Naive thymus-derived CD4-positive, alpha-beta T cell (primary cell): ENCODE results near the gene TTC33. TPM values are rescaled to one million over a fixed set of nuclear protein-coding genes. Genes with fewer than 3 reads are reported as not detected.

Experiments
- ATAC-seq: fragments of 150-1000 bp; cut with Tn5 transposase; 2 replicates; pipeline ENCODE4 v1.10.0; 2021; ENCODE audit warnings: mild to moderate bottlenecking, moderate library complexity
- CTCF ChIA-PET: fragments of 350-600 bp; sonication (Branson Sonifier 250); formaldehyde crosslinking; loops from one replicate; lab custom pipeline; 2021; ENCODE audit warnings: antibody characterized with exemption; lab: Charles Lee
- POLR2A ChIA-PET: fragments of 350-600 bp; sonication (Branson Sonifier 250); formaldehyde crosslinking; loops from one replicate; lab custom pipeline; 2021; ENCODE audit warnings: antibody characterized with exemption, inconsistent platforms; lab: Charles Lee
- DNase-seq, 9 donors: peaks; one replicate each; pipeline versions ENCODE4 v3.0.0 to v3.0.0-alpha.2; 2020 to 2022; ENCODE audit warnings: mixed read lengths in 1 of 9
- H3K27ac ChIP-seq: one replicate; pipeline ENCODE4 v1.7.0; 2013; ENCODE audit warnings: mild to moderate bottlenecking, low read depth, low read length, moderate library complexity
- H3K27me3 ChIP-seq, 2 donors: one replicate each; pipeline ENCODE4 v1.7.0; 2013; ENCODE audit warnings: low read length in 2 of 2, mild to moderate bottlenecking in 2 of 2, moderate library complexity in 2 of 2; ENCODE audit not compliant: control insufficient read depth in 2 of 2, insufficient read depth in 2 of 2
- H3K36me3 ChIP-seq, 3 experiments: 1 replicate in 2 of 3; 2 replicates in 1 of 3; pipeline ENCODE4 v1.7.0; 2013; ENCODE audit warnings: low read length in 3 of 3, mild to moderate bottlenecking in 3 of 3, moderate library complexity in 1 of 3; ENCODE audit not compliant: insufficient read depth in 3 of 3, control insufficient read depth in 2 of 3
- H3K4me1 ChIP-seq, 2 donors: one replicate each; pipeline ENCODE4 v1.7.0; 2013; ENCODE audit warnings: low read length in 2 of 2, mild to moderate bottlenecking in 2 of 2, moderate library complexity in 1 of 2; ENCODE audit not compliant: control insufficient read depth in 2 of 2, insufficient read depth in 2 of 2
- H3K4me3 ChIP-seq: 2 replicates; pipeline ENCODE4 v1.7.0; 2013; ENCODE audit warnings: mild to moderate bottlenecking, low read length
- H3K9me3 ChIP-seq, 3 experiments: 1 replicate in 2 of 3; 2 replicates in 1 of 3; pipeline ENCODE4 v1.7.0; 2013; ENCODE audit warnings: low read length in 3 of 3; ENCODE audit not compliant: control insufficient read depth in 2 of 3
- H3K27ac Mint-ChIP-seq, 9 donors: one replicate each; pipeline ENCODE4 v1.8.0; 2020 to 2022; ENCODE audit warnings: mixed read lengths in 9 of 9, mild to moderate bottlenecking in 8 of 9, moderate library complexity in 5 of 9, inconsistent platforms in 2 of 9
- H3K27me3 Mint-ChIP-seq, 5 donors: one replicate each; pipeline ENCODE4 v1.8.0; 2021 to 2022; ENCODE audit warnings: mixed read lengths in 5 of 5, mild to moderate bottlenecking in 1 of 5
- H3K36me3 Mint-ChIP-seq, 5 donors: one replicate each; pipeline ENCODE4 v1.8.0; 2020 to 2022; ENCODE audit warnings: mixed read lengths in 5 of 5, mild to moderate bottlenecking in 3 of 5, inconsistent platforms in 1 of 5
- H3K4me1 Mint-ChIP-seq, 7 donors: one replicate each; pipeline ENCODE4 v1.8.0; 2020 to 2022; ENCODE audit warnings: mixed read lengths in 7 of 7, mild to moderate bottlenecking in 3 of 7, inconsistent platforms in 1 of 7
- H3K4me3 Mint-ChIP-seq, 10 donors: one replicate each; pipeline ENCODE4 v1.8.0; 2020 to 2022; ENCODE audit warnings: mild to moderate bottlenecking in 10 of 10, mixed read lengths in 10 of 10, moderate library complexity in 6 of 10, inconsistent platforms in 2 of 10
- H3K9me3 Mint-ChIP-seq, 11 donors: one replicate each; pipeline ENCODE4 v1.8.0; 2020 to 2022; ENCODE audit warnings: mixed read lengths in 11 of 11, mild to moderate bottlenecking in 4 of 11, inconsistent platforms in 1 of 11, moderate library complexity in 1 of 11
- intact Hi-C, 2 donors: fragments of 100-400 bp; cut with micrococcal nuclease; formaldehyde crosslinking; loops; one replicate each; pipeline ENCODE4 v1.15.1; 2023
- polyA plus RNA-seq, 2 donors: library from polyadenylated mRNA; unstranded; fragments of 300-500 nt; fragmentation: Illumina TruSeq; gene quantifications; one replicate each; pipeline ENCODE4 v1.2.3, GENCODE V29; 2021
- total RNA-seq, 6 experiments: library from RNA in 5 of 6; stranded (reverse) in 5 of 6; gene quantifications; 1 replicate in 5 of 6; 2 replicates in 1 of 6; pipeline ENCODE4 v1.2.3 and lab custom pipeline; 2021 to 2026

TTC33 gene
- total and polyA plus RNA-seq, 7 experiments from 2014 or later: 7.0 to 19.0 (median 14.0) TPM

DNA sequence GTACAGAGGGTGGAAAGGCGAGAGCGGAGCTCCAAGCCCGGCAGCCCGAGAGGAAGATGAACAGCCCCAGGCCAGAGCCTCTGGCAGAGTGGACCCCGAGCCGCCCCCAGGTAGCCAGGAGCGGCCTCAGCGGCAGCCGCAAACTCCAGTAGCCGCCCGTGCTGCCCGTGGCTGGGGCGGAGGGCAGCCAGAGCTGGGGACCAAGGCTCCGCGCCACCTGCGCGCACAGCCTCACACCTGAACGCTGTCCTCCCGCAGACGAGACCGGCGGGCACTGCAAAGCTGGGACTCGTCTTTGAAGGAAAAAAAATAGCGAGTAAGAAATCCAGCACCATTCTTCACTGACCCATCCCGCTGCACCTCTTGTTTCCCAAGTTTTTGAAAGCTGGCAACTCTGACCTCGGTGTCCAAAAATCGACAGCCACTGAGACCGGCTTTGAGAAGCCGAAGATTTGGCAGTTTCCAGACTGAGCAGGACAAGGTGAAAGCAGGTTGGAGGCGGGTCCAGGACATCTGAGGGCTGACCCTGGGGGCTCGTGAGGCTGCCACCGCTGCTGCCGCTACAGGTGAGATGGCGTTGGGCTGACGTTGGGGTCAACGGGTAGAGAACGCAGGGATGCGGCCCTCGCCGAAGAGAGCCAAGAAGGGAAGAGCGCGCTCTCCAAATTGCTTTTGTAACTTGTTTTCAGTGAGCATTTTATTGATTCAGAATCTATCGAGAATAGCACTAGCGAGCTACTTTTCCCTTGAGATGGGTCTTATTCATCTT lies 75.7 kb downstream of the TTC33 start, which contains the start of gene PTGER4:
PTGER4 (plus strand) TSS at position 3 of the 769 bp plus-strand sequence. CDS start 1,079 bp downstream, outside the sequence.
- Mint-ChIP-seq H3K9me3 (peaks cover 0 to 4% (median 0%) of the 10 kb centered on the region in 11 donors), H3K36me3 (peaks cover 9 to 46% (median 15%) of the 10 kb centered on the region in 5 donors), H3K4me1 (peaks cover 38 to 63% (median 51%) of the 10 kb centered on the region in 7 donors), H3K27me3 (no peaks in the 10 kb centered on the region), H3K27ac (peak within 1 kb of the TSS; percentile 87 to 98 (median 96)), H3K4me3 (peak within 1 kb of the TSS; percentile 93 to 100 (median 98))
- ChIA-PET POLR2A (interaction anchor here (0.6 to 4.4 kb wide), 16 partner anchors 9 to 1224 kb away, joined by 3 to 79 read pairs (median 4); partner anchors contain the start of gene RIMOC1), CTCF (interaction anchor here (0.5 to 1.8 kb wide), 6 partner anchors 9 to 1478 kb away, joined by 3 to 5 read pairs (median 4); no protein-coding TSS in a partner anchor)
- peak within 1 kb of the TSS; percentile 77 for H3K4me3 ChIP-seq
- no peaks in the 10 kb centered on the region for H3K27me3 ChIP-seq
- peaks cover 0 to 23% (median 0%) of the 10 kb centered on the region in 3 experiments for H3K36me3 ChIP-seq
- H3K4me1 ChIP-seq: peaks cover 26 to 34% of the 10 kb centered on the region in 2 donors
- intact Hi-C loops: loop anchor here (1.0 to 10.0 kb wide), 25 partner anchors 8 to 1608 kb away; partner anchors contain the start of genes RIMOC1 (in 2 of the 2), RPL37 (in 2 of the 2), TTC33 (in 2 of the 2) and OXCT1 (in 1 of the 2)
- H3K27ac ChIP-seq: peak within 1 kb of the TSS; percentile 99
- ATAC-seq (peak; percentile 11), DNase-seq (peak in 7 of 9 donors; percentile 32 to 62 (median 52))
- H3K9me3 ChIP-seq: no peaks in the 10 kb centered on the region

DNA sequence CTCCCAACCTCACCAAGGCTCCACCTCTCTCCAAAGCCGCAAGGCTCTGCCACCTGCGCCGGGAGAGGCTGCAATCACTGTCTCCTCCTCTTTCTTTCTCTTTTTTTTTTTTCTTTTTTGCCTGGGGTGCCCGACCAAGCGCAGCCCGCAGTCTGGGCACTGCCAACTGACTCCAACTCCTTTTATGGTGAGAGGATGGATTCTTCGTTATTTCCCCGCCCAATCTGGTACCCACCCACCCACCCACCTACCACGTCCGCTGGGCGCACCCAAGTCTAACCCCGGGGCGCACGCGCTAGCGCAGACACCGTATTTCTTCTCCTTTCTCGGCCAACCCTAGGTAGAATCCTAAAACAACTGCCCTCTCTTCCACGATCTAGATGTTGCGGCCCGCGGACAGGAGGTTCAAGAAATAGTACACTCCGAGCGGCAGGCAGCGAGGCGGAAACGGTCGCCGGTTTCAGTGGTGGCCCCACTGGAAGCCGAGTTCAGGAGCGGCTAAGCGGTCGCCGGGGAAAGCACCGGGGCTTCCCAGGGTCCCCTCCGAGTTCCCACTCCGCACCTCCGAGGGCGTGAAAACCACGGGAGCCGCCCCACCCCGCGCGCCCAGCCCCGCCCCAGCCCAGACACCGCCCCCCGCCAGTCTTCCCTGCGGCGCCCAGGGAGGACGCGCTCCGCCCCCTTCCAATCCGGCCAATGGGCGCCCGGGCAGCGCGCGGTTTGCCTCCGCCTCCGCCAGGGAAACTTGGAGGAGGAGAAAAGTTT lies 76.4 kb downstream of the TTC33 start:
- Mint-ChIP-seq H3K4me1 (peaks cover 34 to 63% (median 55%) of the 10 kb centered on the region in 7 donors), H3K36me3 (peaks cover 9 to 42% (median 15%) of the 10 kb centered on the region in 5 donors), H3K9me3 (peaks cover 0 to 4% (median 0%) of the 10 kb centered on the region in 11 donors), H3K4me3 (peak overlapping the region; percentile 93 to 100 (median 98)), H3K27ac (peak overlapping the region; percentile 87 to 98 (median 96)), H3K27me3 (no peaks in the 10 kb centered on the region)
- intact Hi-C loops: loop anchor here (1.0 to 10.0 kb wide), 19 partner anchors 9 to 1607 kb away; partner anchors contain the start of genes RIMOC1 (in 2 of the 2), RPL37 (in 2 of the 2), TTC33 (in 2 of the 2) and PRKAA1 (in 1 of the 2)
- Histone ChIP-seq H3K27me3 (no peaks in the 10 kb centered on the region), H3K36me3 (peaks cover 0 to 23% (median 0%) of the 10 kb centered on the region in 3 experiments), H3K27ac (peak overlapping the region; percentile 99), H3K4me1 (peaks cover 27 to 38% of the 10 kb centered on the region in 2 donors), H3K9me3 (no peaks in the 10 kb centered on the region), H3K4me3 (peak overlapping the region; percentile 77)
- DNase-seq (peak; percentile 82 to 96 (median 87)), ATAC-seq (peak; percentile 83)
- ChIA-PET CTCF (interaction anchor here (0.5 to 2.1 kb wide), 6 partner anchors 10 to 1478 kb away, joined by 3 to 6 read pairs (median 4); no protein-coding TSS in a partner anchor), POLR2A (interaction anchor here (0.6 to 4.4 kb wide), 11 partner anchors 8 to 274 kb away, joined by 3 to 79 read pairs (median 6); no protein-coding TSS in a partner anchor)

- DNase-seq: no peak
- Mint-ChIP-seq H3K4me3 (peak overlapping the region; percentile 93 to 100 (median 98)), H3K27me3 (no peaks in the 10 kb centered on the region), H3K36me3 (peaks cover 9 to 36% (median 15%) of the 10 kb centered on the region in 5 donors), H3K4me1 (peaks cover 34 to 63% (median 55%) of the 10 kb centered on the region in 7 donors), H3K9me3 (peaks cover 0 to 4% (median 0%) of the 10 kb centered on the region in 11 donors), H3K27ac (peak overlapping the region; percentile 87 to 98 (median 96))
- POLR2A ChIA-PET: interaction anchor here (0.8 to 4.4 kb wide), 3 partner anchors 27 to 242 kb away, joined by 3 to 79 read pairs (median 13); no protein-coding TSS in a partner anchor
- Histone ChIP-seq H3K4me3 (peak overlapping the region; percentile 77), H3K27me3 (no peaks in the 10 kb centered on the region), H3K27ac (peak overlapping the region; percentile 99), H3K9me3 (no peaks in the 10 kb centered on the region), H3K36me3 (peaks cover 0 to 23% (median 0%) of the 10 kb centered on the region in 3 experiments), H3K4me1 (peaks cover 27 to 38% of the 10 kb centered on the region in 2 donors)
- no peak for ATAC-seq
- intact Hi-C loops: loop anchor here (1.0 to 10.0 kb wide), 21 partner anchors 8 to 1606 kb away; partner anchors contain the start of genes RIMOC1 (in 2 of the 2), RPL37 (in 2 of the 2), TTC33 (in 2 of the 2) and PRKAA1 (in 1 of the 2)
- CTCF ChIA-PET: interaction anchor here (1.5 to 2.1 kb wide), 2 partner anchors 26 to 172 kb away, joined by 3 to 6 read pairs; no protein-coding TSS in a partner anchor
Observed at GRCh38 chr5:40678460-40679147, 77.2 kb downstream of the TTC33 start.

DNA sequence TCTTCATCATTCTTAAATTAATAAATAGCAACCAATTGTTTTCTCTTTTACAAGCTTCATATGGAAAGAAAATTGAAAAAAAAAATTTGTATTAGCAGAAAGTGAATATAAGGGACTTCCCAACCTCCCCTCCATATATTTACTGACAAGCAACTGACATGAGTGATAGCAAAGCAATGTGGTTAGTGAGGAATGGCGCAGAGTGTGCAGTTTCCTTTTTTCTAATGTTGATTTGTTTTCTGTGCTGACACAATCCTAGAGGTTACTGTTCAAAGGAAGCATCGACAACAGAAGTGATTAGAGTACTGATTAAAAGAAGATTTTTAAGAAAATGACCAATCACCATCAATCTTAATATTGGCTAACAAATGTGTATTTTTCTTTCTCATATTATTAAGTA lies 77.7 kb downstream of the TTC33 start:
- Mint-ChIP-seq H3K4me3 (peak overlapping the region in 9 of 10 donors; percentile 6 to 100 (median 93)), H3K27me3 (no peaks in the 10 kb centered on the region), H3K4me1 (peaks cover 38 to 63% (median 55%) of the 10 kb centered on the region in 7 donors), H3K36me3 (peaks cover 9 to 30% (median 15%) of the 10 kb centered on the region in 5 donors), H3K9me3 (peaks cover 0 to 4% (median 0%) of the 10 kb centered on the region in 11 donors), H3K27ac (peak overlapping the region in 8 of 9 donors; percentile 57 to 96 (median 80))
- Histone ChIP-seq H3K27me3 (no peaks in the 10 kb centered on the region), H3K9me3 (no peaks in the 10 kb centered on the region), H3K4me3 (no peak overlapping the region), H3K27ac (peak overlapping the region; percentile 99), H3K36me3 (peaks cover 0 to 23% (median 0%) of the 10 kb centered on the region in 3 experiments), H3K4me1 (peaks cover 31 to 38% of the 10 kb centered on the region in 2 donors)
- ChIA-PET POLR2A (interaction anchor here (0.7 to 3.5 kb wide), 7 partner anchors 10 to 271 kb away, joined by 3 to 23 read pairs (median 4); no protein-coding TSS in a partner anchor), CTCF (interaction anchor here (0.7 to 2.1 kb wide), 3 partner anchors 25 to 1675 kb away, joined by 3 to 6 read pairs (median 4); no protein-coding TSS in a partner anchor)
- intact Hi-C loops: loop anchor here (1.0 to 10.0 kb wide), 11 partner anchors 55 to 1605 kb away; partner anchors contain the start of gene RIMOC1 (in 2 of the 2)
- ATAC-seq (no peak), DNase-seq (peak in 1 of 9 donors; percentile 52)

- H3K27ac Mint-ChIP-seq: peak overlapping the region; percentile 77 to 92 (median 86)
- POLR2A ChIA-PET: interaction anchor here (0.7 to 3.5 kb wide), 9 partner anchors 8 to 271 kb away, joined by 3 to 23 read pairs (median 4); no protein-coding TSS in a partner anchor
- no peak for DNase-seq
- Histone ChIP-seq H3K36me3 (peaks cover 0 to 23% (median 0%) of the 10 kb centered on the region in 3 experiments), H3K4me1 (peaks cover 36 to 38% of the 10 kb centered on the region in 2 donors), H3K27me3 (no peaks in the 10 kb centered on the region), H3K9me3 (no peaks in the 10 kb centered on the region), H3K27ac (peak overlapping the region; percentile 99), H3K4me3 (no peak overlapping the region)
- intact Hi-C loops: loop anchor here (5.0 to 10.0 kb wide), 3 partner anchors 1227 to 1485 kb away; partner anchors contain the start of gene RIMOC1 (in 1 of the 2)
- no peak for ATAC-seq
- H3K36me3 Mint-ChIP-seq: peaks cover 9 to 28% (median 15%) of the 10 kb centered on the region in 5 donors
- CTCF ChIA-PET: interaction anchor here (0.7 to 2.1 kb wide), 4 partner anchors 25 to 1674 kb away, joined by 3 to 6 read pairs (median 4); no protein-coding TSS in a partner anchor
- H3K4me1 Mint-ChIP-seq: peaks cover 44 to 65% (median 60%) of the 10 kb centered on the region in 7 donors
- no peaks in the 10 kb centered on the region for H3K27me3 Mint-ChIP-seq
- peaks cover 0 to 4% (median 0%) of the 10 kb centered on the region in 11 donors for H3K9me3 Mint-ChIP-seq
- H3K4me3 Mint-ChIP-seq: peak overlapping the region in 9 of 10 donors; percentile 9 to 61 (median 47)
Observed at GRCh38 chr5:40677456-40677855, 78.3 kb downstream of the TTC33 start.
